CD4-positive, alpha-beta T cell (primary cell): ENCODE results near the gene MED15. TPM values are rescaled to one million over a fixed set of nuclear protein-coding genes. Genes with fewer than 3 reads are reported as not detected.

Source experiments
- ATAC-seq: fragments of 200-7000 bp; cut with Tn5 transposase; one replicate; pipeline ENCODE4 v1.10.0; 2022; ENCODE audit warnings: mild to moderate bottlenecking; ENCODE audit not compliant: poor library complexity
- CTCF ChIA-PET: fragments of 350-600 bp; sonication (Branson Sonifier 250); formaldehyde crosslinking; loops from one replicate; lab custom pipeline; 2021; ENCODE audit warnings: antibody characterized with exemption, inconsistent platforms; lab: Charles Lee
- POLR2A ChIA-PET: fragments of 350-600 bp; sonication (Branson Sonifier 250); formaldehyde crosslinking; loops from one replicate; lab custom pipeline; 2021; ENCODE audit warnings: antibody characterized with exemption, inconsistent platforms; lab: Charles Lee
- DNase-seq, 14 experiments: peaks; one replicate each; pipeline ENCODE4 v3.0.0-alpha.2; 2013 to 2020; ENCODE audit warnings: mixed read lengths in 2 of 14
- H3K27ac ChIP-seq, 2 donors: one replicate each; pipeline versions ENCODE4 v1.5.1 to v1.7.0; 2013; ENCODE audit warnings: low read length in 2 of 2, low read depth in 1 of 2, mild to moderate bottlenecking in 1 of 2
- H3K27me3 ChIP-seq, 2 experiments: 1 replicate in 1 of 2; 2 replicates in 1 of 2; pipeline versions ENCODE4 v1.6.1 to v1.7.0; 2013; ENCODE audit warnings: low read length in 2 of 2, control low read depth in 1 of 2, mild to moderate bottlenecking in 1 of 2, moderate library complexity in 1 of 2; ENCODE audit not compliant: insufficient read depth in 2 of 2, control insufficient read depth in 1 of 2
- H3K36me3 ChIP-seq: one replicate; pipeline ENCODE4 v1.6.1; 2013; ENCODE audit warnings: low read length, control low read depth; ENCODE audit not compliant: insufficient read depth
- H3K4me1 ChIP-seq: one replicate; pipeline ENCODE4 v1.6.1; 2013; ENCODE audit warnings: low read length, control low read depth; ENCODE audit not compliant: insufficient read depth
- H3K4me3 ChIP-seq: one replicate; pipeline ENCODE4 v1.5.1; 2013; ENCODE audit warnings: mild to moderate bottlenecking, low read length, moderate library complexity
- H3K9me3 ChIP-seq, 2 experiments: 1 replicate in 1 of 2; 2 replicates in 1 of 2; pipeline versions ENCODE4 v1.6.1 to v1.7.0; 2013; ENCODE audit warnings: low read length in 2 of 2, mild to moderate bottlenecking in 2 of 2, control low read depth in 1 of 2, moderate library complexity in 1 of 2; ENCODE audit not compliant: control insufficient read depth in 1 of 2, insufficient read depth in 1 of 2
- H3K27ac Mint-ChIP-seq: one replicate; pipeline ENCODE4 v1.8.0; 2020; ENCODE audit warnings: mixed read lengths
- H3K27me3 Mint-ChIP-seq: one replicate; pipeline ENCODE4 v1.8.0; 2021; ENCODE audit warnings: mixed read lengths
- H3K36me3 Mint-ChIP-seq: one replicate; pipeline ENCODE4 v1.8.0; 2021; ENCODE audit warnings: low read depth, mixed read lengths
- H3K4me1 Mint-ChIP-seq: one replicate; pipeline ENCODE4 v1.8.0; 2021; ENCODE audit warnings: low read depth, mixed read lengths
- H3K4me3 Mint-ChIP-seq: one replicate; pipeline ENCODE4 v1.8.0; 2020; ENCODE audit warnings: mild to moderate bottlenecking, mixed read lengths
- H3K9me3 Mint-ChIP-seq: one replicate; pipeline ENCODE4 v1.8.0; 2020; ENCODE audit warnings: mixed read lengths
- CTCF ChIP-seq: fragments of 200-600 bp; IDR thresholded peaks from one replicate; pipeline ENCODE4 v1.8.0; 2022; ENCODE audit warnings: antibody characterized with exemption, mild to moderate bottlenecking
- intact Hi-C, 2 experiments: fragments of 100-400 bp; cut with DNase I in 1 of 2; cut with micrococcal nuclease in 1 of 2; formaldehyde crosslinking; loops; one replicate each; pipeline versions ENCODE4 v1.15.1 to v1.9.0; 2023 to 2025; cut with DNase I, micrococcal nuclease
- total RNA-seq, 174 experiments: library from RNA in 2 of 174; stranded (reverse) in 2 of 174; gene quantifications; one replicate each; pipeline ENCODE4 v1.2.3 and lab custom pipeline; 2021 to 2026

Gene MED15
- total RNA-seq, 2 experiments from 2014 or later = 181 to 191 TPM

GRCh38 chr22:20584029-20584871 is 76.8 kb downstream of the MED15 start:
- H3K36me3 ChIP-seq = peaks cover 85% of the 10 kb centered on the region
- H3K27me3 ChIP-seq = no peaks in the 10 kb centered on the region
- peaks cover 77% of the 10 kb centered on the region for H3K36me3 Mint-ChIP-seq
- no peaks in the 10 kb centered on the region for H3K27me3 Mint-ChIP-seq
- DNase-seq = peak in 2 of 14 experiments; percentile 1 to 10
- no peak for ATAC-seq
- no peaks in the 10 kb centered on the region for H3K9me3 ChIP-seq
- H3K27ac Mint-ChIP-seq = peak overlapping the region; percentile 20
- ChIA-PET CTCF (no interaction called here), POLR2A (no interaction called here)
- no peak overlapping the region for H3K4me3 ChIP-seq
- peaks cover 41% of the 10 kb centered on the region for H3K4me1 ChIP-seq
- TF ChIP-seq CTCF = no peak
- H3K27ac ChIP-seq = no peak overlapping the region
- intact Hi-C loops = no loop called here
- no peaks in the 10 kb centered on the region for H3K9me3 Mint-ChIP-seq
- no peak overlapping the region for H3K4me3 Mint-ChIP-seq
- peaks cover 25% of the 10 kb centered on the region for H3K4me1 Mint-ChIP-seq

GRCh38 chr22:20584872-20585638 is 77.6 kb downstream of the MED15 start:
- peaks cover 18% of the 10 kb centered on the region for H3K4me1 Mint-ChIP-seq
- Histone ChIP-seq H3K4me1 (peaks cover 40% of the 10 kb centered on the region), H3K27me3 (no peaks in the 10 kb centered on the region), H3K9me3 (no peaks in the 10 kb centered on the region), H3K36me3 (peaks cover 77% of the 10 kb centered on the region), H3K4me3 (no peak overlapping the region), H3K27ac (no peak overlapping the region)
- peak in 2 of 14 experiments; percentile 1 to 16 for DNase-seq
- TF ChIP-seq CTCF = no peak
- peak overlapping the region; percentile 20 for H3K27ac Mint-ChIP-seq
- H3K9me3 Mint-ChIP-seq = no peaks in the 10 kb centered on the region
- H3K36me3 Mint-ChIP-seq = peaks cover 69% of the 10 kb centered on the region
- ATAC-seq = no peak
- POLR2A ChIA-PET = interaction anchor here (1.6 kb wide), 1 partner anchor 28 kb away, joined by 5 read pairs; no protein-coding TSS in a partner anchor
- CTCF ChIA-PET = interaction anchor here (1.1 kb wide), 1 partner anchor 21 kb away, joined by 4 read pairs; no protein-coding TSS in a partner anchor
- no peaks in the 10 kb centered on the region for H3K27me3 Mint-ChIP-seq
- H3K4me3 Mint-ChIP-seq = no peak overlapping the region
- intact Hi-C loops = no loop called here

DNA sequence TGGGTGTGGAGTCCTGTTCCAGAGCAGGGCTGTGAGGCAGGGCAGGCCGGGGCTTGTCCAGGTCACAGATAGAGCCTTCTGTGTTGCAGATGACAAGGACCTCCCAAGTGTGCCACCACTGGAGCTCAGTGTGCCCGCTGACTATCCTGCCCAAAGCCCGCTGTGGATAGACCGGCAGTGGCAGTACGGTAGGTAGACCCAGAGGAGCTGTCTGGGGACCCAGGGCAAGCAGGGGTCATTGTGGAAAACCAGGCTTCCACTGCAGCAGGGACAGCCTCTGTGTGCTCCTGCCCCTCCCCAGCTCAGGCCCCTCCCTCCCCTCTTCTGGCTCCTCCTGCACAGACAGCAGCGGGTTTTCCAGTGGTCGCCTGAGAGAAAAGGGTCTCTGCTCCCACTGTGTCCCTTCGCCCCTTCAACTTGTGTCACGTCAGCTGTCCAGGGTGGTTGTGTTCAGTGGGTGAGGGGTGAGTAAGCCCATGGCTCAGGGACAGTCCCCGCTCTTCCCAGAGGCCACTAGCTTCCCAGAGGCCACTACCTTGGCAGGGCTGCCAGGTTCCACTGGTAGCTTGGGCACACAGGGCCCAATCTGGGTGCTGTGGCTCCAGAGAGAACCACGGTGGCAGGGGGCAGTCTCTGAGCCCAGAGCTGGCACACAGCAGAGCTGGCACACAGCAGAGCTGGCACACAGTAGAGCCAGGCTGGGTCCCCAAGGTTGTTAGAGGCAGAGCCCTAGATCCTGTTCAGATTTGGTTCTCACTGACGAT is 78.4 kb downstream of the MED15 start:
- H3K9me3 Mint-ChIP-seq = no peaks in the 10 kb centered on the region
- peaks cover 61% of the 10 kb centered on the region for H3K36me3 Mint-ChIP-seq
- H3K4me1 ChIP-seq = peaks cover 32% of the 10 kb centered on the region
- POLR2A ChIA-PET = interaction anchor here (1.6 kb wide), 1 partner anchor 28 kb away, joined by 5 read pairs; no protein-coding TSS in a partner anchor
- ATAC-seq (no peak), DNase-seq (no peak)
- H3K4me3 ChIP-seq = no peak overlapping the region
- CTCF ChIA-PET = interaction anchor here (1.1 kb wide), 1 partner anchor 22 kb away, joined by 4 read pairs; no protein-coding TSS in a partner anchor
- peaks cover 10% of the 10 kb centered on the region for H3K4me1 Mint-ChIP-seq
- no peak overlapping the region for H3K27ac ChIP-seq
- no peaks in the 10 kb centered on the region for H3K27me3 ChIP-seq
- intact Hi-C loops = no loop called here
- H3K27me3 Mint-ChIP-seq = no peaks in the 10 kb centered on the region
- no peaks in the 10 kb centered on the region for H3K9me3 ChIP-seq
- H3K4me3 Mint-ChIP-seq = no peak overlapping the region
- H3K36me3 ChIP-seq = peaks cover 71% of the 10 kb centered on the region
- TF ChIP-seq CTCF = no peak
- H3K27ac Mint-ChIP-seq = no peak overlapping the region
